COLO668 (cell line): ENCODE measurements around the gene CEP85L.

Experiments
- DNase-seq: peaks from one replicate; lab custom pipeline; 2025; ENCODE audit not compliant: unreplicated experiment; lab: John Stamatoyannopoulos, UW

CEP85L gene

DNA sequence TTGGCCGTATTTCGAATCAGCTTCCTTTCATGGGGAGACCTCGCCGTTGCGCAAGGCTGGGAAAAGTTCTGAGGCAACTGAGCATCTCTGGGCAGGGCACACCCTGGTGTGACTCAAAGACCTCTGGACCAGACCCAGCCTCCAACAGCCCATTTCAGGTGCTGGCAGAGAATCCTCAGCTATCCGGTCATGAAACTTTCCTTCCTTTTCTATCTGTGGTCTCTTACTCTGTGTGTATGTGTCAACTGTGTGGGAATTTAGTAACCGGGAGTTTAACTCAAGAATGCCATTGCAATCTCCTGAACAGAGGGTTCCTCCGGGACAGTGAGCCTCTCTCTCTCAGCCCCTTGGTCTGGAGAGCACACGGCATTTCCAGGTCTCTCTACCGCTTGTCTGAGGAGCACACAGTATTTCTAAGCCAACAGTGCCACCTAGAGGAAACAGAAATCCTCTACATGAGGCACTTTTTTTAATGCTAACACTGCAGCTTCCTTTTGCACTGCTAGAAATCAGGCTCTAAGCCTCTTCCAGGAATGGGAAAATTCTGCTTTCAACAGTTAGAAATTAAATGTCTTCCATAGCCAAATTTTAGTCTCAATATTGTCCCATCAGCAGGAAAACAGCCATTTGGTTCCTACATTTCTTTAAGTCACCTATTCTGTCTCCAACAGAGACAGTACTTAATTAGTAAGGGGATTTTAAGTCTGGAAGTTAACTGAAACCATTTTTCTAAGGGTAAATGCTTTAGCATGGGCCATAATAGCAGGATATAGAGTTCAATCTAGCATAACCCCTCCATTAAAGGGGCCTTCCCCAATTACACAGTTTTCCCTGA lies 70.6 kb downstream of the CEP85L start:
- DNase-seq = peak; percentile 13

DNA sequence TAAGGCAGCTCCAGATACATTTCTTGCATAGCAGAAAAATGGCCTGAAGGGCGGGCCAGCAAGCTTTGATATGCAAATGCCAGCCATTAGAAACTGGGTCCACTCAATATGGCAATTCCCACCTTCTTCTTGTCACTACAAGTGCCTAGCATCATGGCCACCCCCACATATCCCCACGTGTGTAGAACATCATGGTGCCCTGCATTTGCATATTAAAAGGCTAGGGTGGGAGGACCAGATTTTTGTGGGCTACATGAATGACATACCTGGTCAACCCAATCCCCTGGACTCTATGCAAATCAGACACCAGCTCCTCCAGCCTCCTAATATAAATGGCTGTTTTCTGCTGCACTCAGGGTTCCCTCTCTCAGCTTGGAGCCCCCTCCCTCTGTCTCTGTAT lies 71.6 kb downstream of the CEP85L start:
- DNase-seq = no peak

DNA sequence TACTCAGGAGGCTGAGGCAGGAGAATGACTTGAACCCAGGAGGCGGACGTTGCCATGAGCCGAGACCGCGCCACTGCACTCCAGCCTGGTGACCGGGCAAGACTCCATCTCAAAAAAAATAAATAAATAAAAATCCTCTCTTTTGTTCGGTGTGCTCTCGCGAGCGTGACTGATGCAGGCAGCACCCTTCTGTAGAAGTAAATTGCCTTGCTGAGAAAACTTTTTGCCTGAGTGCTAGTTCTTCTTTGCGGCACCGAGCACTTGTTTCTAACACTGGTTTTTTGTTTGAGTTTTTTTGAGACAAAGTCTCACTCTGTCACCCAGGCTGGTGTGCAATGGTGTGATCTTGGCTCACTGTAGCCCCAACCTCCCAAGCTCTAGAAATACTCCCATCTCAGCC lies 72.8 kb downstream of the CEP85L start:
- no peak for DNase-seq

DNA sequence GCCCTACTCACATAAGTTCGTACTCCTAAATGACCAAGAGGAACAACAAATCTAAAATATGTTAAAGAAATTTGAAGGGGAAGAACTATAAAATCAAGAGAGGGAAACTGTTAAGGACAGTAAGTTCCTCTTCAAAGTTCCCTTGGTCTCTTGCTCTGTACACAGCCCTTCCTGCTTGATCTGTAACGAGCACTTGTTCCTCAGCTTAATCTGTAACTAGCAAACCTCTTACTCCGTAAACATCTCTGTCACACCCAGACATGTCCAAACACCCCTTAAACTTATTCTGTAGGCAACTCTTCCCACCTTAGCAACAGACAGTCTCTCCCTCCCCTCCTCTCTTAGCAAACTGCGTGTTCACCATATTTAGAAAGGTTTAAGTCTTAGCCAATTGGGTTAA lies 73.4 kb downstream of the CEP85L start:
- no peak for DNase-seq

DNA sequence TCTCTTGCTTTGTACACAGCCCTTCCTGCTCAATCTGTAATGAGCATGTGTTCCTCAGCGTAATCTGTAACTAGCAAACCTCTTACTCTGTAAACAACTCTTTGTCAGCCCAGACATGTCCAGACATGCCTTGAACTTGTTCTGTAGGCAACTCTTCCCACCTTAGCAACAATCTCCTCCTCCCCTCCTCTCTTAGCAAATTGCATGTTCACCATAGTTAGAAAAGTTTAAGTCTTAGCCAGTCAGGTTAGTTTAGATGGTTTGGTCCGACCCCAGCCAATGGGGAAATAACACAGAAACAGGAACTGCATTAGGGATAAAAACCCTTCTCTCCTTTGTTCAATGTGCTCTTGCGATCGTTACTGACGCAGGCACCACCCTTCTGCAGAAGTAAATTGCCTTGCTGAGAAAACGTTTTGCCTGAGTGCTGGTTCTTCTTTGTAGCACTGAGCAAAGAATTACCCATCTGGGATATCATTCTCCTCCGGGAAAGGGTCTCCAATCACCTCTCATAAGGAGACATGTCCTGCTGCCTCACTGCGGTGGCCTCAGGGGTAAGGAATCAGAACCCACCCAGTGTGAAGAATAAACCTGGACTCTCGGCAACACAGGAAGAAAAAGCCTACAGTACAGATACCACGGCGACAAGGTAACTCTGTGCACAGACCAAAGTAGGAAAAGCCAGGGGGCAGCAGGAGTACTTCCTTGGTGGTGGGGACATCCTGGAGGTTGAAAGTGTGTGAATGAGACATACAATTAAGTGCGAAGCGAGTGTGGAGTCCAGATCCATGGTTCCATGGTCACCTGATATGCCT lies 77.1 kb downstream of the CEP85L start:
- DNase-seq = no peak

DNA sequence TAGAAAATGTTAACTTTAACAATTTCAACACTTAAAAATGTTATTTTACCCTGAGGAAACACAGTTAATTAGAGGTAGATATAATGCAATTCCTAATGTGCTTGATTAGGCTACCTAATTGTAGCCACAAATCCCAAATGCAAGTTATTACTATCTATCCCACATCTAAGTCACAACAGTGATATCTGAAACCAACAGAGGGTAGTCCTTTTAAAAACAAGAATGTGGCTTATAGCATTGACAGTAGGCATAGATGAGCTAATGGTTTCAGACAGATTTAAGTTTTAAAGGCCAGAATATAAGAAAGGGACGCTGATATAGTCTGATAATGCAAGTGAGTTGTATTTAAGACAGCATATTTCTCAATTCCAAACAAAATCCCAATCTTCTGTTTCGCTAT lies 80.3 kb downstream of the CEP85L start:
- DNase-seq = no peak

DNA sequence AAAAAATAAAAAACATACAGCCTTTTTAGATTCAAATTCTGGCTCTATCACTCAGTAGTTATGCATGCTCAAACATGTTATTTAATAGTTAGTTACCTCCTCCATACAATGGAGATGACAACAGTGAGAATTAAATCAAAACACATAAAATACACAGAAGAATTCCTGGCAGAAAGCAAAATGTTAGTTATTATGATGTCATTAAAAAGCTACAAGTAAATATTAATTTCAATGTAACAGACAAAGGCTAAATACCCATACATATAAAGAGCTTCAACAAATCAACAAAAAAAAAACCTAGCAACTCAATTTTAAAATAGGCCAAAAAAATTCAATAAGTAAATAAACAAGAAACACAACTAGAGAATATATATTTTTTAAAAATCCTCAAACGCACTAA lies 81.9 kb downstream of the CEP85L start:
- no peak for DNase-seq

DNA sequence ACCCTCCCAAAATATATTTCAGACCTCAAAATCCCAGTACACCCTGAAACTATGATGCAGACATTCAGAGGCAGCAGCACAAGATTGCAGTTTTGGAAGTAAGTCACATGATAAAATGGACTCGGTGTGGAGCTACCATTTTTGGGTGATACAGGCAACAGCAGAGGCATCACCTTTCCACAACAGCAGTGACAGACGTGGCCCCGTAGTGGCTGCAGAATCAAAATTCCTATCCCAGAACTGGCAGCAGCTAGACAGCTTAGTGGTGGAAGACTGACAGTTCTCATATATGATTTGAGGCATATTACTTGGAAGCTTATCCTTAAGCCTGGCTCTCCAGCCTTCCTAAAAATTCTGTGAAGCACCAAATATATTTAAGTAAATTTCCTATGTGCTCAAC lies 83.4 kb downstream of the CEP85L start:
- no peak for DNase-seq

DNA sequence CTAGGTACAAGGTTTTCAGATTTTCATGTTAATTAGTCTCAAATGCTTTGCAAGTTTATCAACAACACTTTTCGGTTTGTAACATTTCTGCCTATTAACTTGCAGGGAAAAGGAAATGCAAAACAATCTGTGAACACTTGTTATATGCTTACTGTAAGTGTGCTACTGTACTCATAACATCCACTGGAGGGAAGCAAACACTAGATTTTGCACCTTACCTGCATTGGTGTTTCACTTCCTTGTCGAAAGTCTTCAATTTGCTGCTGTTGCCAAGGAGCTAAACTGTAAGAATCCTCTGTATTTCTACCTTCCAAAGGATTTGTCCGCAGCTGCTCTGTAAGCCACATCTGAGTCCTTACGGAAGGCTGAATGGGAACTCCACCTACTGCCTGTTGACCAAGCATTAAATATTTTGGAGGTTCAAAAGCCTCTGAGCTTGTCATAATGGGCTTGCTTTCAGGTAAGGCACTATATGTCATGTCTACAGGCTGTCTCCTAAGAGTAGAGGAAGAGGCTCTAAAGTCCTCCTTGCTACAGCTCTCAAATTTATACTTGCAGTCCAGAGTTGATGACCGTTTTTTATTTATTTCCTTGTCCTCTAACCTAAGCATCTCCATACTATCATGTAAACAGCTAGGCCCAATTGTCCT lies 86.0 kb downstream of the CEP85L start:
- no peak for DNase-seq

DNA sequence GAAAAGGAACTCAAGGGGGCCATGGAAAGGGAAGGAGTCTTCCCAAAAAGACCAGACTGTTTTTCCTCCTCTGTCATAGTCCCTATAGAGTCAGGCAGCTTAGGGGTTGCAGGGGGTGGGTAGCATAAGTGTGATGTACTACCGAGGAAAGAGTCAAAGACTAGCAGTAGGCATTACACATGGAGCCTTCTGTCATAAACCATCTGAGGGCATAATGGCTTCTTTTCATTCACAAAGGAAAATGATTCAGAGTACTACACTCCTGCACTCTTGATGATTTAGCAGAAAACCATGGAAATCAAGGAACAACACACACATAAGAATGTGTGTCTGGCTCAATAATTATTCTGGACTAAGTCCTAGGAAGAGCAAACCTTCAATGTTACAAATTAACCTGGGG lies 88.4 kb downstream of the CEP85L start:
- no peak for DNase-seq

DNA sequence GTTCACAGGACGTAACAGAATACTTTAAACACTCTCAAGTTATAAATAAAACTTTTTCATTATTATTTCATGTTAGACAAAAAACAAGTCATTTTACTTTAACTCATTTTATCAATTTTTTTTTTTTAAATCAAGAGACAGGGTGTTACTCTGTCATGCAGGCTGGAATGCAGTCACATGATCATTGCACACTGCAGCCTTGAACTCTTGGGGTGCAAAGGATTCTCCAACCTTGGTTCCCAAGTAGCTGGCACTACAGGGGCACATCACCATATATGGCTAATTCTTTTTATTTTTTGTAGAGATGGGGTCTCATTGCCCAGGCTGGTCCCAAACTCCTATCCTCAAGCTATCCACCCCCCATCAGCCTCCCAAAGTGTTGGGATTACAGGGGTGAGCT lies 89.1 kb downstream of the CEP85L start:
- no peak for DNase-seq

DNA sequence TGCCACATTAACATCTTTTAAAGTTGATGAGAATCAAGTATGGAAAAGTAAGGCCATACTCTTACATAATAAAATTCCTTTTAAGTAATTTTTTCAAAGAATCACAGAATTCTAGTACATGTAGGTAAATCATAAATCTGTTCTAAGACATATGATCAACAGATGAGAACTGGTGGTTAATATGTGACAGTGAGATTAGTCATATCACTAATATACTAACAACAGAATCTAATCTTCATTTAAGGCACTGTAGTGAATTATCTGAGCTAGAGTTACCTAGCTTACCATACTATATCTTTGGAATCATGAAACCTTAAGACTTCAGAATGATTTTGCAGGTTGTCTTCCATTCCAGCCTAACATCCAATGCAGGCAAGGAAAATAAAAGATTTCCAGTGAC lies 91.7 kb downstream of the CEP85L start:
- no peak for DNase-seq

DNA sequence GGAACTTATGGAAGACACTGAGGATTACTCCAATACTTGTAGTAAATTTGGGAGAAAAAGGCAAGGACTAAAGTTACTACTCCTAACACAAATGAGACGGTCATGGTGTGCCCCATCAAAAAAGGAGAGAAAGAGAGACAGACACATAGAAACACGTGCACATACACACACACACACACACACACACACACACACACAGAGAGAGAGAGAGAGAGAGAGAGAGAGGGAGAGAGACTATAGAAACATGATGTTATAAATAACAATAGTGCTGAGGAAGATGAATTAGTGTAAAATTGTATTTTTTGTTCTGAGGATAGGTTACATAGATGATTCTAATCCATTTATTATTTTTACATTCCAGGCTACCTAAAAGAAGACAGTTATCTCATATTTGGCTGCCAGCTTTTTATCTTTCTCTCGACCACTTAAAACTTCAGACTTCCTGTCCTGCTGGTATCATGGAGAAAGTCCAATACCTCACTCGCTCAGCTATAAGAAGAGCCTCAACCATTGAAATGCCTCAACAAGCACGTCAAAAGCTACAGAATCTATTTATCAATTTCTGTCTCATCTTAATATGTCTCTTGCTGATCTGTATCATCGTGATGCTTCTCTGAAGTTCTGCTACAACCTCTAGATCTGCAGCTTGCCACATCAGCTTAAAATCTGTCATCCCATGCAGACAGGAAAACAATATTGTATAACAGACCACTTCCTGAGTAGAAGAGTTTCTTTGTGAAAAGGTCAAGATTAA lies 92.8 kb downstream of the CEP85L start:
- DNase-seq = no peak

DNA sequence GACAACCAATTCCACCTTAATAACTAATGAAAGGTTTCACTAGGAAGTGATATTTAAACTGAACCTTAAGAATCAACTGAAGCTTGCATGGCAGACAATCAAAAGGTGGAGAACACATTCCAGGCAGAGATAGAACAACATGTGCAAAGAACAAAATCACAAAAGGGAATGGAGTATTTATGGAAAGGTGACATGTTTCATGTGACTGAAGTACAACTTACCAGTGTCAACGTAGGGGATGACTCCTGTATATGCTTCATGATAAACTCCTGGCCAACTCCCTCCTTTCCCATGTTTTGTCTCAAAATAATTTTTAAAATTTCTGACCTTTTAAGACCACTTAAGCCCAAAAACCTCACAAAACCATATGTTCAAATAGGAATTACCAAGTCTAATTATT lies 96.7 kb downstream of the CEP85L start:
- DNase-seq = no peak

DNA sequence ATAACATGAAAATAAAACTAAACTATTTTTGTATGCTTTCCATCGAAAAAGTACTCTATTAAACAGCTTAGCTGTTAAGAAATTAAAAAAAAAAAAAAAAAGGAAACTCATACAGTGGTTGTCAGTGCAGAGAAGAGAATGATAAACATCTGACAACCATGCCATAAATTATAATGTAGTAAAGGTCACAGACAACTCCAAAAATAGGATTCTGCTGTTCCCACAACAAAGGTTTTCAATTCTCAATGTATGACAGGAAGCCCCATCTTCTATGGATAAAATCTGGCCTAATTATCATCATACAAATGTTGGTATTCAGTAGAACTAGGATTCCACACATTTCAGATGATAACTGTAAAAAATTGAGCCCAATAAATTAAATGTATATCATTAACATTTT lies 98.3 kb downstream of the CEP85L start:
- no peak for DNase-seq

DNA sequence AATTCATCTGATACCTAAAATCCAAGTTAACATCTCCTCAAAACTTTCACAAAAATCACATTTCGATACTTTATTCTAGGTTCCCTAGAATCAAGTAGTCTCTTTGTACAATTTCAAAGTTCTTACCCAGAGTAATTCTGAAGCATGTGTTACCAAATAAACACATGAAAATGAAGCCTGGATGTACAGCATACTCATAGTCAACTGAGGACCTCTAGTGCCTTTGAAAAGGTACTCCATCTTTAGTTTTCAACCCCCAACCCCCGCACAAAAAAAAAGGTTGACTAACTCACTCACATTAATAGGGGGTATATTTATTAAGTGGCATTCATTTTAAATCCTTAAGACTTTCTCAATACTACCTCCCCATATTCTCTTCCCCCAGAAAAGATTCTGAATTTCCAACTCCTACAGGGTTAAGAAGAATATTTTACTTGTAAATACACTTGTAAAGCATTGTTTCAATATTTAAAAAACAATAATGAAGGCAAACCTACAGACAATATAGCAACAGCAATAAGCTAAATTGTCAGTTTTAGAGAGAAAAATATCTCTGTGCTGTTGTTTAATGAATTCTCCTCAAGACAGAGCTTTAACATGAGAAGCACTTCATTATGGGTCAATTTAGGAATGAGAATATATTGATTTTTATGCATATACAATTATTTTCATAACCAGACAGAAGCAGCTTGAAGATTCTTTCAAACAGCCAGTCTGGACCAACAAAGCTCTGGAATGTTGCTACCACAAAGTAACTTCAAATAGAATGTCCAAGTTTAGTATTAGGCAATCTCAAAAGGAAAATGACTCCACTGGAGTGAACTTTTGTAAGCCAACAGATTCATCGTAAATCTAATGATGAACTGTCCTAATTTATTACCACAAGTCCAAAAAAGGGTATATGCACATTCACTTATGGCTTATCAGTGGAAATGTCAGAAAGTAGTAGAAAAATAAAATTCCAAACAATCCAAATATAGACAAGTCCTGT lies 100.0 kb downstream of the CEP85L start:
- DNase-seq = no peak

DNA sequence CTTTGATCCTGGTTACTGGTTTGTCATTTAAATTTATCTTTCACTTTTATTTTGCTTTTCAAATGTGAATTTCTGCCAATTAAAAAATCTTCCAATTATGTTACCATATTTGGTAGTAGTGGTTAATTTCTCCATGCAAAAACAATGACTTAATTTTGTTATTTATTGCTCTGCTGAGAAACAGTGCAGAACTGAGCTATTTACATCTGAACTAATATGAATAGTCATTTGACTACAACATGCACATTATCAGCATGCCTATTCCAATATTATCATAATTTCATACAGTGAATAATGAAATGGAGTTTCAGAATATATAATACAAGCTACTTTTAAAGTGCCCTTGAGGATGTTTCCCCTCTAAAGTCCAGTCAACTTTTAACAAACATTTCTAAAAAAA lies 102.8 kb downstream of the CEP85L start:
- no peak for DNase-seq

DNA sequence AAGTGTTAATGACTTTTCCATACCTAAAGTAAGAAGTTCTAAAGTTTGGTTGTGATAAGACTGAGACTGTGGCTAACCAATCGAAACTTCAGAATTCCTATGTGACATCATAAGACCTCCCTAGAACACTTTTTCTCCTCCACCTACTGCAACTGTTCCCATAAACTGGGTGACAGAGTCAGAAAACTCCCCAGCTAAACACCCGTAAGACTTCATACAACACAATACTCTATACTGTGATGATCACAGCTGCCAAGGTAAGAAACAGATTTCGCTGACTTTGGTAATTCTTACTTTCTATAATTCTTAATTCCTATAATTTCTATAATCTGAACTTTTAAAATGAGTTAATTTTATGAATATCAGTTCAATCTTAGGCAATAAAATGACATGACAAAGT lies 103.3 kb downstream of the CEP85L start, which contains the start of gene PLN:
Gene PLN (plus strand): TSS at position 161 of the 400 bp plus-strand sequence. CDS start 10,626 bp downstream, outside the sequence.
- DNase-seq = no peak

DNA sequence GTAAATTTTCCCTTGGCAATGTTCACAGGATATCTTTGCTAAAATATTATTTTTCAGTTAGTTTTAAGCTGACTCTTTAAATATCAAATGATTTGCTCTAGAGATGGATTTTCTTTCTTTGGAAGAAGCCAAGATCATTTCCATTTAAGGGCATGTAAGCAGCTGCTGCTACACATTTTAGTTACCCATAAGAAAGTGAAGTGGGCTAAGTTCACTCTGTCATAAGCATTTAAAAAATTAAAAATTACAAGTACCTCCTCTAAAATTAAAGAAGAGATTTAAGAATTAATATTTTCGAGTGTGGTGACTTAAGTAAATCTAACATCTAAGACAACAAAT lies 104.5 kb downstream of the CEP85L start:
- DNase-seq = no peak
